Stimulated activated CD4-positive, alpha-beta T cell treated with anti-CD3 and anti-CD28 coated beads, Interleukin-1b, Interleukin-23, amount 100 ng/mL, for 24 hours (primary cell): ENCODE data around the gene ERVK3-1.
A peak's percentile ranks its signal among the peaks of the same experiment; 100 is the strongest.

Experiments
- DNase-seq, 4 experiments: peaks; one replicate each; pipeline ENCODE4 v3.0.0-alpha.2; 2020; ENCODE audit warnings: low read depth in 4 of 4, low spot score in 1 of 4

Gene ERVK3-1

GRCh38 chr19:58357481-58358145, 52.4 kb downstream of the ERVK3-1 start:
- no peak for DNase-seq

DNA sequence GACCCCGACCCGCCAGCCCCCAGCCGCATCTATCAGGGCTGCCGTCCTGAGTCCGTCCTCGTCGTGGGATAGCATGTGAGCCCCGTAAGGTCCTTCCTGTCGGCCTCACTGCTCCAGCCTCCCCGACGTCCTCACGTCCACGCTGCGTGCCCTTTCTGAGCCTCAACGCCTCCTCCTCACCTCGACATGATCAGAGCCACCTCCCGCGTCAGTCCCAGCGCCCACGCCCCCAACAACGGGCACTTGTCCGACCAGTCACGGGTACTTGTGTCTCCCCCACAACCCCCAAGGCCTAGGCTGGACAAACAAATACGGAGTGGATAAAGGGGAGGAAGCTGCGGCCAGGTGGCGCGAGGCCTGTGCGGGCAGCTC, 56.7 kb downstream of the ERVK3-1 start:
- DNase-seq = no peak

- peak; percentile 88 to 96 (median 95) for DNase-seq
Measured at GRCh38 chr19:58362272-58362994, 57.3 kb downstream of the ERVK3-1 start, which contains the start of gene ZNF497. ZNF497 (minus strand) TSS chr19:58362751; CDS start chr19:58357635, 5,116 bp downstream.

- DNase-seq = no peak
Measured at GRCh38 chr19:58364146-58364545, 59.0 kb downstream of the ERVK3-1 start.
